WTC11 (cell line): ENCODE data around the gene RAPGEF6. TPM values are rescaled to one million over a fixed set of nuclear protein-coding genes. Genes with fewer than 3 reads are reported as not detected.

Experiments
- ATAC-seq: fragments of 200-7000 bp; cut with Tn5 transposase; 2 replicates; pipeline ENCODE4 v1.10.0; 2021; ENCODE audit warnings: mild to moderate bottlenecking, moderate library complexity
- CTCF ChIA-PET: fragments of 300-600 bp; sonication (Branson Sonifier 250); formaldehyde crosslinking; loops from one replicate; lab custom pipeline; 2021; ENCODE audit warnings: antibody characterized with exemption; lab: Charles Lee
- POLR2A ChIA-PET: fragments of 350-600 bp; sonication (Branson Sonifier 250); formaldehyde crosslinking; loops from one replicate; lab custom pipeline; 2021; ENCODE audit warnings: antibody characterized with exemption; lab: Charles Lee
- DNase-seq: peaks from one replicate; pipeline ENCODE4 v3.0.0; 2021; ENCODE audit warnings: low spot score
- H3K27ac Mint-ChIP-seq: 2 replicates; pipeline ENCODE4 v1.8.0; 2021; ENCODE audit warnings: mixed read lengths
- H3K27me3 Mint-ChIP-seq: 2 replicates; pipeline ENCODE4 v1.8.0; 2021; ENCODE audit warnings: low read depth, mild to moderate bottlenecking, moderate library complexity, mixed read lengths
- H3K36me3 Mint-ChIP-seq: 2 replicates; pipeline ENCODE4 v1.8.0; 2021; ENCODE audit warnings: mixed read lengths
- H3K4me1 Mint-ChIP-seq: 2 replicates; pipeline ENCODE4 v1.8.0; 2022; ENCODE audit warnings: mixed read lengths
- H3K4me3 Mint-ChIP-seq: 2 replicates; pipeline ENCODE4 v1.8.0; 2021; ENCODE audit warnings: mild to moderate bottlenecking, moderate library complexity, mixed read lengths
- H3K9me3 Mint-ChIP-seq: 2 replicates; pipeline ENCODE4 v1.8.0; 2021; ENCODE audit warnings: mixed read lengths
- CREB1 ChIP-seq: sonication (generic); formaldehyde crosslinking; IDR thresholded peaks from 2 replicates; pipeline ENCODE4 v1.8.0; 2023; ENCODE audit warnings: mild to moderate bottlenecking, missing genetic modification reagents
- ESRRA ChIP-seq: sonication (generic); formaldehyde crosslinking; IDR thresholded peaks from 2 replicates; pipeline ENCODE4 v1.8.1; 2022; ENCODE audit warnings: mild to moderate bottlenecking, missing genetic modification reagents, borderline replicate concordance
- FOXP1 ChIP-seq: sonication (generic); formaldehyde crosslinking; IDR thresholded peaks from 2 replicates; pipeline ENCODE4 v1.8.0; 2022; ENCODE audit warnings: missing genetic modification reagents, mild to moderate bottlenecking, moderate library complexity, borderline replicate concordance
- JAZF1 ChIP-seq: fragments of 250-450 bp; sonication (Bioruptor Pico); IDR thresholded peaks from 2 replicates; pipeline ENCODE4 v1.9.0; 2021; ENCODE audit warnings: moderate library complexity, mild to moderate bottlenecking, inconsistent platforms
- JUN ChIP-seq: sonication (generic); formaldehyde crosslinking; IDR thresholded peaks from 2 replicates; pipeline ENCODE4 v1.8.0; 2023; ENCODE audit warnings: mild to moderate bottlenecking, missing genetic modification reagents
- NFYB ChIP-seq: sonication (generic); formaldehyde crosslinking; conservative IDR thresholded peaks from 2 replicates; pipeline ENCODE4 v1.8.0; 2022; ENCODE audit warnings: low read depth, missing genetic modification reagents
- NR2C2 ChIP-seq: sonication (generic); formaldehyde crosslinking; IDR thresholded peaks from 2 replicates; pipeline ENCODE4 v1.8.0; 2022; ENCODE audit warnings: mild to moderate bottlenecking, missing genetic modification reagents
- ZNF138 ChIP-seq: sonication (generic); formaldehyde crosslinking; conservative IDR thresholded peaks from 2 replicates; pipeline ENCODE4 v1.8.1; 2022; ENCODE audit warnings: mild to moderate bottlenecking, moderate library complexity, missing genetic modification reagents
- ZNF232 ChIP-seq: sonication (generic); formaldehyde crosslinking; IDR thresholded peaks from 2 replicates; pipeline ENCODE4 v1.8.0; 2022; ENCODE audit warnings: mild to moderate bottlenecking, missing genetic modification reagents
- total RNA-seq: library from RNA; stranded (reverse); gene quantifications from 3 replicates; pipeline ENCODE4 v1.2.3, GENCODE V29; 2021
- TF ChIP-seq, protein P1 (sequence below): sonication (generic); formaldehyde crosslinking; conservative IDR thresholded peaks from 2 replicates; pipeline ENCODE4 v1.8.1; 2022; ENCODE audit warnings: mild to moderate bottlenecking, missing genetic modification reagents
- TF ChIP-seq, protein P2 (sequence below): sonication (generic); formaldehyde crosslinking; IDR thresholded peaks from 2 replicates; pipeline ENCODE4 v1.8.1; 2023; ENCODE audit warnings: mild to moderate bottlenecking, missing genetic modification reagents
- TF ChIP-seq, protein P3 (sequence below): sonication (generic); formaldehyde crosslinking; IDR thresholded peaks from 2 replicates; pipeline ENCODE4 v1.8.0; 2022; ENCODE audit warnings: mild to moderate bottlenecking, missing genetic modification reagents
- TF ChIP-seq, protein P4 (sequence below): sonication (generic); formaldehyde crosslinking; IDR thresholded peaks from 2 replicates; pipeline ENCODE4 v1.8.1; 2022; ENCODE audit warnings: low read depth, mild to moderate bottlenecking, moderate library complexity, missing genetic modification reagents, borderline replicate concordance
- TF ChIP-seq, protein P5 (sequence below): sonication (generic); formaldehyde crosslinking; IDR thresholded peaks from 2 replicates; pipeline ENCODE4 v1.8.0; 2022; ENCODE audit warnings: missing genetic modification reagents
- TF ChIP-seq, protein P6 (sequence below): fragments of 250-450 bp; sonication (Bioruptor Pico); IDR thresholded peaks from 2 replicates; pipeline ENCODE4 v2.1.2; 2022; ENCODE audit warnings: mild to moderate bottlenecking, moderate library complexity
- TF ChIP-seq, protein P7 (sequence below): fragments of 250-450 bp; sonication (Bioruptor Pico); IDR thresholded peaks from 2 replicates; pipeline ENCODE4 v1.8.0; 2021; ENCODE audit warnings: mild to moderate bottlenecking

The RAPGEF6 gene
- total RNA-seq, 1 experiment from 2014 or later: 18.0 TPM

DNA sequence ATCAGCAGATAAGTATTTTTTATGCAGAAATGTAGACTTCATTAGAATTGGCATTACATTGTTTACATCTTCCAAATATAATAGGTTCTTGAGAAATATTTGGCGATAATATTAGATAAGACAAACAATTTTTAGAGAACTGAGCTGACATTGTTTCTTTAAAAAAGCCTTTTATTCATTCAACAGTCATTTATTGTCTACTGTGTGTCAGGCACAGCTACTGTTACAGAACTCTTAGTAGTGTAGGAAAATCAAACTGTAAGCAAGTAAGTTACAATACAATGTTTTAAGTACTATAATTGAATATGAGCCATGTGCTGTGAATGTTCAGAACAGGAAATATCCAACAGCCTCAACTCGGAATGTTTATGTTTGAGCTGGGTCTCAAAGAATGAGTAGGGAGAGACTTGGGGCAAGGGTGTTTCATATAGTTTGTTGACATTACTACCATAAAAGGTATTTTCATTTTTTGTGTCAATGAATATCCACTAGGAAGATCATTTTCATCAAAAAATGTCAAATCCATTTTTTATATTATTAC is 257.2 kb downstream of the RAPGEF6 start:
- ChIA-PET CTCF (interaction anchor here (0.7 kb wide), 1 partner anchor 338 kb away, joined by 3 read pairs; no protein-coding TSS in a partner anchor), POLR2A (interaction anchor here (0.6 kb wide), 1 partner anchor 58 kb away, joined by 4 read pairs; no protein-coding TSS in a partner anchor)
- TF ChIP-seq, protein P1, sequence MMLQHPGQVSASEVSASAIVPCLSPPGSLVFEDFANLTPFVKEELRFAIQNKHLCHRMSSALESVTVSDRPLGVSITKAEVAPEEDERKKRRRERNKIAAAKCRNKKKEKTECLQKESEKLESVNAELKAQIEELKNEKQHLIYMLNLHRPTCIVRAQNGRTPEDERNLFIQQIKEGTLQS (CRISPR knock-in tag): no peak
- TF ChIP-seq NFYB (CRISPR knock-in tag) (no peak), JUN (CRISPR knock-in tag) (no peak), ZNF232 (no peak), FOXP1 (CRISPR knock-in tag) (no peak), NR2C2 (CRISPR knock-in tag) (no peak), CREB1 (CRISPR knock-in tag) (no peak), ZNF138 (CRISPR knock-in tag) (no peak), ESRRA (CRISPR knock-in tag) (no peak), JAZF1 (CRISPR knock-in tag) (no peak)
- TF ChIP-seq, protein P2, sequence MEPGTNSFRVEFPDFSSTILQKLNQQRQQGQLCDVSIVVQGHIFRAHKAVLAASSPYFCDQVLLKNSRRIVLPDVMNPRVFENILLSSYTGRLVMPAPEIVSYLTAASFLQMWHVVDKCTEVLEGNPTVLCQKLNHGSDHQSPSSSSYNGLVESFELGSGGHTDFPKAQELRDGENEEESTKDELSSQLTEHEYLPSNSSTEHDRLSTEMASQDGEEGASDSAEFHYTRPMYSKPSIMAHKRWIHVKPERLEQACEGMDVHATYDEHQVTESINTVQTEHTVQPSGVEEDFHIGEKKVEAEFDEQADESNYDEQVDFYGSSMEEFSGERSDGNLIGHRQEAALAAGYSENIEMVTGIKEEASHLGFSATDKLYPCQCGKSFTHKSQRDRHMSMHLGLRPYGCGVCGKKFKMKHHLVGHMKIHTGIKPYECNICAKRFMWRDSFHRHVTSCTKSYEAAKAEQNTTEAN (CRISPR knock-in tag): no peak
- TF ChIP-seq, protein P3, sequence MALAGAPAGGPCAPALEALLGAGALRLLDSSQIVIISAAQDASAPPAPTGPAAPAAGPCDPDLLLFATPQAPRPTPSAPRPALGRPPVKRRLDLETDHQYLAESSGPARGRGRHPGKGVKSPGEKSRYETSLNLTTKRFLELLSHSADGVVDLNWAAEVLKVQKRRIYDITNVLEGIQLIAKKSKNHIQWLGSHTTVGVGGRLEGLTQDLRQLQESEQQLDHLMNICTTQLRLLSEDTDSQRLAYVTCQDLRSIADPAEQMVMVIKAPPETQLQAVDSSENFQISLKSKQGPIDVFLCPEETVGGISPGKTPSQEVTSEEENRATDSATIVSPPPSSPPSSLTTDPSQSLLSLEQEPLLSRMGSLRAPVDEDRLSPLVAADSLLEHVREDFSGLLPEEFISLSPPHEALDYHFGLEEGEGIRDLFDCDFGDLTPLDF: no peak
- TF ChIP-seq, protein P4, sequence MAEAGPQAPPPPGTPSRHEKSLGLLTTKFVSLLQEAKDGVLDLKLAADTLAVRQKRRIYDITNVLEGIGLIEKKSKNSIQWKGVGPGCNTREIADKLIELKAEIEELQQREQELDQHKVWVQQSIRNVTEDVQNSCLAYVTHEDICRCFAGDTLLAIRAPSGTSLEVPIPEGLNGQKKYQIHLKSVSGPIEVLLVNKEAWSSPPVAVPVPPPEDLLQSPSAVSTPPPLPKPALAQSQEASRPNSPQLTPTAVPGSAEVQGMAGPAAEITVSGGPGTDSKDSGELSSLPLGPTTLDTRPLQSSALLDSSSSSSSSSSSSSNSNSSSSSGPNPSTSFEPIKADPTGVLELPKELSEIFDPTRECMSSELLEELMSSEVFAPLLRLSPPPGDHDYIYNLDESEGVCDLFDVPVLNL (CRISPR knock-in tag): no peak
- TF ChIP-seq, protein P5, sequence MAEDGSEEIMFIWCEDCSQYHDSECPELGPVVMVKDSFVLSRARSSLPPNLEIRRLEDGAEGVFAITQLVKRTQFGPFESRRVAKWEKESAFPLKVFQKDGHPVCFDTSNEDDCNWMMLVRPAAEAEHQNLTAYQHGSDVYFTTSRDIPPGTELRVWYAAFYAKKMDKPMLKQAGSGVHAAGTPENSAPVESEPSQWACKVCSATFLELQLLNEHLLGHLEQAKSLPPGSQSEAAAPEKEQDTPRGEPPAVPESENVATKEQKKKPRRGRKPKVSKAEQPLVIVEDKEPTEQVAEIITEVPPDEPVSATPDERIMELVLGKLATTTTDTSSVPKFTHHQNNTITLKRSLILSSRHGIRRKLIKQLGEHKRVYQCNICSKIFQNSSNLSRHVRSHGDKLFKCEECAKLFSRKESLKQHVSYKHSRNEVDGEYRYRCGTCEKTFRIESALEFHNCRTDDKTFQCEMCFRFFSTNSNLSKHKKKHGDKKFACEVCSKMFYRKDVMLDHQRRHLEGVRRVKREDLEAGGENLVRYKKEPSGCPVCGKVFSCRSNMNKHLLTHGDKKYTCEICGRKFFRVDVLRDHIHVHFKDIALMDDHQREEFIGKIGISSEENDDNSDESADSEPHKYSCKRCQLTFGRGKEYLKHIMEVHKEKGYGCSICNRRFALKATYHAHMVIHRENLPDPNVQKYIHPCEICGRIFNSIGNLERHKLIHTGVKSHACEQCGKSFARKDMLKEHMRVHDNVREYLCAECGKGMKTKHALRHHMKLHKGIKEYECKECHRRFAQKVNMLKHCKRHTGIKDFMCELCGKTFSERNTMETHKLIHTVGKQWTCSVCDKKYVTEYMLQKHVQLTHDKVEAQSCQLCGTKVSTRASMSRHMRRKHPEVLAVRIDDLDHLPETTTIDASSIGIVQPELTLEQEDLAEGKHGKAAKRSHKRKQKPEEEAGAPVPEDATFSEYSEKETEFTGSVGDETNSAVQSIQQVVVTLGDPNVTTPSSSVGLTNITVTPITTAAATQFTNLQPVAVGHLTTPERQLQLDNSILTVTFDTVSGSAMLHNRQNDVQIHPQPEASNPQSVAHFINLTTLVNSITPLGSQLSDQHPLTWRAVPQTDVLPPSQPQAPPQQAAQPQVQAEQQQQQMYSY (CRISPR knock-in tag): no peak
- TF ChIP-seq, protein P6, sequence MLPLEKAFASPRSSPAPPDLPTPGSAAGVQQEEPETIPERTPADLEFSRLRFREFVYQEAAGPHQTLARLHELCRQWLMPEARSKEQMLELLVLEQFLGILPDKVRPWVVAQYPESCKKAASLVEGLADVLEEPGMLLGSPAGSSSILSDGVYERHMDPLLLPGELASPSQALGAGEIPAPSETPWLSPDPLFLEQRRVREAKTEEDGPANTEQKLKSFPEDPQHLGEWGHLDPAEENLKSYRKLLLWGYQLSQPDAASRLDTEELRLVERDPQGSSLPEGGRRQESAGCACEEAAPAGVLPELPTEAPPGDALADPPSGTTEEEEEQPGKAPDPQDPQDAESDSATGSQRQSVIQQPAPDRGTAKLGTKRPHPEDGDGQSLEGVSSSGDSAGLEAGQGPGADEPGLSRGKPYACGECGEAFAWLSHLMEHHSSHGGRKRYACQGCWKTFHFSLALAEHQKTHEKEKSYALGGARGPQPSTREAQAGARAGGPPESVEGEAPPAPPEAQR (CRISPR knock-in tag): no peak
- TF ChIP-seq, protein P7, sequence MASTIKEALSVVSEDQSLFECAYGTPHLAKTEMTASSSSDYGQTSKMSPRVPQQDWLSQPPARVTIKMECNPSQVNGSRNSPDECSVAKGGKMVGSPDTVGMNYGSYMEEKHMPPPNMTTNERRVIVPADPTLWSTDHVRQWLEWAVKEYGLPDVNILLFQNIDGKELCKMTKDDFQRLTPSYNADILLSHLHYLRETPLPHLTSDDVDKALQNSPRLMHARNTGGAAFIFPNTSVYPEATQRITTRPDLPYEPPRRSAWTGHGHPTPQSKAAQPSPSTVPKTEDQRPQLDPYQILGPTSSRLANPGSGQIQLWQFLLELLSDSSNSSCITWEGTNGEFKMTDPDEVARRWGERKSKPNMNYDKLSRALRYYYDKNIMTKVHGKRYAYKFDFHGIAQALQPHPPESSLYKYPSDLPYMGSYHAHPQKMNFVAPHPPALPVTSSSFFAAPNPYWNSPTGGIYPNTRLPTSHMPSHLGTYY (CRISPR knock-in tag): no peak
- no peak overlapping the region for H3K4me3 Mint-ChIP-seq
- H3K27ac Mint-ChIP-seq: no peak overlapping the region
- no peaks in the 10 kb centered on the region for H3K9me3 Mint-ChIP-seq
- peaks cover 9% of the 10 kb centered on the region for H3K4me1 Mint-ChIP-seq
- no peaks in the 10 kb centered on the region for H3K27me3 Mint-ChIP-seq
- DNase-seq (no peak), ATAC-seq (no peak)
- H3K36me3 Mint-ChIP-seq: no peaks in the 10 kb centered on the region
